NCI-H510A treated with DMSO at 0.1 percent for 48 hours (cell line): ENCODE results near the gene ZBTB32.

Experiments
- DNase-seq: peaks from one replicate; lab custom pipeline; 2025; lab: John Stamatoyannopoulos, UW

ZBTB32 gene

DNA sequence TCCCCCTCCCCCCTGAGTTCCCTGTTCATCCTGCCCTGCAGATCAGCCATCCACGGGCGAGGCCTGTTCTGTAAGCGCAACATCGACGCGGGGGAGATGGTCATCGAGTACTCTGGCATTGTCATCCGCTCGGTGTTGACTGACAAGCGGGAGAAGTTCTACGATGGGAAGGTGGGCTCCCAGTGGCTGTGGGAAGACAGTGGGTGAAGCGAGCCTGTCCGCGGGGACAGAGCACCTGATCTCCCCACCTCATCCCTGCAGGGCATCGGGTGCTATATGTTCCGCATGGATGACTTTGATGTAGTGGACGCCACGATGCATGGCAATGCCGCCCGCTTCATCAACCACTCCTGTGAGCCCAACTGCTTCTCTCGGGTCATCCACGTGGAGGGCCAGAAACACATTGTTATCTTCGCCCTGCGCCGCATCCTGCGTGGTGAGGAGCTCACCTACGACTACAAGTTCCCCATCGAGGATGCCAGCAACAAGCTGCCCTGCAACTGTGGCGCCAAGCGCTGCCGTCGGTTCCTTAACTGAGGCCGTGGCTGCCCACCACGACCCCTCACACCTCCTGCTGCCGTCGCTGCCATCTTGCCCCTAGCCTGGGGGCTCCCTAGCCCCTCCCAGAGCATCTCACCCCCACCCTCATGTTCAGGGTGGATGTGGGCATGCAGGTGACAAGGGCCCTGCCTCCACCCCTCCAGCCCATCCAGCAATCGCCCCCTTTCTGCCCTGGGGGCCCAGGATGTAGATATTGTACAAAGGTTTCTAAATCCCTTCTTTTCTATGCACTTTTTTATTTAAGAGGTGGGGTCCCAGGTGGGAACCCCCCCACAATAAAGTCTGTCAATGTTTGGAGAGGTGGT, 33.9 kb downstream of the ZBTB32 start:
- DNase-seq, result no peak

DNA sequence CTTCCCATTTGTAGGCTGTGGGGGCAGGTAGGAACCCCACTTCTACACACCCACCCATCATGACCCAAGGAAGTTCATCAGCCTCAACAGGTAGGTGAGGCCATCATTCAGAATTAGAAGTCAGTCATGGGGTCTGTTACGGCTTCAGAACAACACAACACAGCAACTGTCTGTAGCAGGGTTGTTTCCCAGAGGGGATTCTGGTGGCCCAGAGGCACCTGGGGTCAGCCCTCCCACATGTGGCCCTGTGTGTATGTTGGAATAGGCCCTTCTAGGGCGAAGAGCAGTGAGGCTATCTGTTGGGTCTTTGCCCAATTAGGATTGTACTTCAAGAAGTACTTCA, 34.5 kb downstream of the ZBTB32 start:
- DNase-seq, result no peak

DNA sequence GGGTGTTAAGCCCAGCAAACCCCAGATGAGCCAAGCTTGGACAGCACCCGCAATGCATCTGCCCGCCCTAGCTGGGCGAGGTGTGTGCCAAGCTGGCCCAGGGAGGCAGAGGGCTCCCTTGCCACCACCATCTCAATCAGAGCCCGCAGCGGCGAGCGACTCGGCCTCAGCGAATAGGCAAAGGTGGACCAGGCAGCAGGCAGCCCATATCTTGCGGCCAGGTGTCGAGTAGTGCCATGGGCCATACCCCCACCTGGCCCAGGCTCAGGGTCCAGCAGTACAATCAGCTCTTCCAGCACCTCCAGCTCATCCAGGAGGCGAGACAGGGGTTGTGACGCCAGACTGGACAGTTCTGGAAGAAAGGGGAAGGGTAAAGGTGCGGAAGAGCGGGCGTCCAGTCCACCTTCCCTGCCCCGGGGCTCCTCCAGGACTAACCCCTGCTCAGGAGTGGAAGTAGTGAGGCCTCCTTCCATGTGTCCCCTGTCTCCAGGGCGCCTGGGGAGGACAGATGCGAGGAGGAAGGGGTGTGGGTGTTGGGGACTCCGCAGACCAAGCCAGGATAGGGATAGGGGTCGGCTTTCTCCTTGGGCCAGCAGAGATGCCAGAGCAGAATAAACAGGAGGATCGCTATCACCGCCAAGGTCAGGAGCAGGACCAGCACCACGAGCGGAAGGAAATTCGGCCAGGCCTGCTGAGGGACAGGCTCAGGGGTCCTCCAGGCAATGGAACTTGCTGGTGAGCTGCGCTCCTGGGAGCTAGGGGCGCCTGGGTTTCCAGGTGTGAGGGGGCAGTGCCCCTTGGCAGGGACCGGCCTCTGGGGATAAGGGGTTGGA, 35.1 kb downstream of the ZBTB32 start:
- DNase-seq, result no peak

DNA sequence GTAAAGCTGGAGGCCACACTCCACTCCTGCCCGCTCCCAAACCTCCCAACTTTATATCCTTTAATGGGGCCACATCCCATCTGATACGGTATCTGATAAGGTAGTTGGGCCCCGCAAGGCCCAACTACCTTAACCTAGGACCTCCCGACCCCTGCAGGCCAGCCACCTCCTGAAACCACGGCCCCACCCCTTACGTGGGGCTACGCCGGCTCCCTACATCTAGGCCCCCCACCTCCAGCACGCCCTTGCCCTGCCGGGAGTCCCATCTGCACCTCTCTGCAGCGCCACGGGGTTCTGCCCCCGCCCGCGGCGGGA, 35.7 kb downstream of the ZBTB32 start:
- no peak for DNase-seq

DNA sequence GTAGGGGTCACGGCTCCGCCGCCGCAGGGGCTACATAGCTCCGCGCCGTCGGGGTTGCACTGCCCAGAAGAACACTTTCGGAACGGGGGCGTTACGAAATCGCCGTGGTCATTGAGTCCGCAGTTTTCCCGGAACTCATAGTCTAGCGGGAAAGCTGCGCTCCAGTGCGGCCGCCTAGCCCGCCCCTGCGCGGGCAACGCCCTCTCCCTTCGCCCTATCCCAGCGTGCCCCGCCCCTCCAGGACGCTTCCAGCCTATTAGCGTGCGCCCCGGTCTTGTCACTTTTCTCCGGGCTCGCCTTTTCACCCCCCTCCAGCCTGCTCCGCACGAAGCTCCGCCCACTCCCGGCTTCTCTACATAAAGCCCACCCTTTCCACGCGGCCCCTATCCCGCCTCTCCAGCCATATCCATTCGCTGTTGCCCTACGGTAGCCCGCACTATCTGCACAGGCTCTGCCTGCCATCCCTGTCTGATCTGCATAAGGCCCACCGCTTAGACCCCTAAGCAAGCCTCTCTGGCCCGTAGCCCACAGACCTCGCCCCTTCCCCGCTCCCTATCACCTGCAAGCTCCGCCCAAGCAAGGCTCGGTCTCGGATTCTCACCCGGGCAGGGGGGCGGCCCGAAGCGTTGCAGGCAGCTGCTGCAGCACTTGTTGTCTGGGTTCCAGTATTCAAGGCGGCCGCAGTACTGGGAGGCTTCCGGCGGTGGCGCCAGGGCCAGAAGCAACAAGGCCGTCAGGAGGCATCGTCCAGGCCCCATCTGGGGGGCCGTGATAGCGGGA, 36.3 kb downstream of the ZBTB32 start:
- peak; percentile 99 for DNase-seq

DNA sequence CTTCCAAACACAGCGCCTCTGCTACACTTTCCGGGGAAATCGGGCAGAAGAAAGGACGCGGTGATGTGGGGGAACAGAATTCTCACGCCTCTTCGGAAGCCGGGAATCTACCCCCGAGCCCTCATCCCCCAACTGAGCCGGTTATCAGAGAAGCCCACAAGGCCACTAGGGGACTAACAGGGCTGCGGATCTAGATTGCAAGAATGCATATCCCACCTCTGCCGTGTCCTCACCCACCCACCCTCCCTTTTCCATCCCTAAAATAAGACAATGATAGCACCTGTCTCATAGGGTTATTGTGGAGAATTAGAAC, 36.8 kb downstream of the ZBTB32 start:
- no peak for DNase-seq

DNA sequence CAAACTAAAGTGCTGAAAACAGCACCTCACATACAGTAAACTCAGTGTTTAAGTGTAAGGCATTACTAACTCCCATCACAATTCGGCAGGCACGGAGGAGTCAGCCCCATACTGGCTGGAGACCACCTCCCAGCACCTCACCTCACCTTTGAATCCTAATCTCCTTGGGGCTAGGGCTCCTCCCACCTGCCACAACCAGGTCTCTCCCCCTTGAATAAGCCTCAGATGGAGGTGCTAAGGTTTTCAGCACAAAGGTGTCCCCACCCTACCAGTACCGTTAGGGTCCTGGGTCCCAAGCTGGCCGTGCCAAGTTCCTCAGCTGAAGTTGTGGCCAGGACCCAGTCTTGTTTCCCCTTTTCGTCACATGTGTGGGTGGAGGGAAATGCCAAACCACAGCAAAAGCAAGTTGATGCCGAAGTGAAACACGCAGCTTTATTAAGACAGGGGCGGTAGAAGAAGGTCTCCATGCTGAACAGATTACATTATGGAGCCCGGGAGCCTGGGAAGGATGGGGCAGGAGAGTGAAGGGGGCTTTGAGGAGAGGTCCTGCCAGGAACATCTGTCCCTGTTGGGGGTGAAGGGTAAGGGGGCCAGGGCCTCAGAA, 37.9 kb downstream of the ZBTB32 start, which contains the start of gene IGFLR1:
Gene IGFLR1 (minus strand): TSS at position 332 of the 604 bp plus-strand sequence. CDS start 1,272 bp downstream, outside the sequence.
- DNase-seq, result no peak

DNA sequence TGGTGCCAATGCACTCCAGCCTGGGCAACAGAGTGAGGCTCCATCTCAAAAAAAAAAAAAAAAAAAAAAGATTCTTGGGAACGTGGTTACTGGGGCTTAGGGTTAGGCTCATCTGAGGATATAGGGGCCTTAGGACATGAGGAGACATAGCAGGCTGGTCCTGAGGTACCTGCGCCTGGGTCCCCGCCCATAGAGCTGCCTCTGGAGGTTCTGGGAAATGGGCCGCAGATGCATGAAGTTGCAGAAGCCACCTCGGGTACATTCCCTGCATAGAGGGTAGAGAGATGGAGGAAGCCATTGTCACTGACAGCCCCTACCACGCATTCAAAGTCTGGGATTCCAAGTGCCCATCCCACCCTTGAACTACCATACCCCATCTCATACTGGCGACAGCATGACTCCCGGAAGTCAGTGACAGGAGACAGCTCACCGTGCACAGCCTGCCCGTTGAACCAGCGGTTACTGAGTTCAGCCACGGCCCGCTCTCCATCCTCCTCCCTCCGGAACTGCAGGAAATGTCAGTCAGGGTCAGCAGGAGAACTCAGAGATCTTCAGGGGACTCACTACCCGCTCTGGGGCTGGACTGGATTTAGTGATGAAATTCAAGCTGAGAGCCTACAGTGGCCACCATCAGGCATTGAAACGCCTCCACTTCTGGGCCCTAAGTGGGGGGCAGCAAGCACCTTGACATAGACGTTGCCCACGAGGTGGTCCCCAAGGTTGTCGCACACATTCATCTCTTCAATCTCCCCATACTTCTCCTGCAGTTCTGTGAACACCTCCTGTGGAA, 39.5 kb downstream of the ZBTB32 start:
- no peak for DNase-seq

DNA sequence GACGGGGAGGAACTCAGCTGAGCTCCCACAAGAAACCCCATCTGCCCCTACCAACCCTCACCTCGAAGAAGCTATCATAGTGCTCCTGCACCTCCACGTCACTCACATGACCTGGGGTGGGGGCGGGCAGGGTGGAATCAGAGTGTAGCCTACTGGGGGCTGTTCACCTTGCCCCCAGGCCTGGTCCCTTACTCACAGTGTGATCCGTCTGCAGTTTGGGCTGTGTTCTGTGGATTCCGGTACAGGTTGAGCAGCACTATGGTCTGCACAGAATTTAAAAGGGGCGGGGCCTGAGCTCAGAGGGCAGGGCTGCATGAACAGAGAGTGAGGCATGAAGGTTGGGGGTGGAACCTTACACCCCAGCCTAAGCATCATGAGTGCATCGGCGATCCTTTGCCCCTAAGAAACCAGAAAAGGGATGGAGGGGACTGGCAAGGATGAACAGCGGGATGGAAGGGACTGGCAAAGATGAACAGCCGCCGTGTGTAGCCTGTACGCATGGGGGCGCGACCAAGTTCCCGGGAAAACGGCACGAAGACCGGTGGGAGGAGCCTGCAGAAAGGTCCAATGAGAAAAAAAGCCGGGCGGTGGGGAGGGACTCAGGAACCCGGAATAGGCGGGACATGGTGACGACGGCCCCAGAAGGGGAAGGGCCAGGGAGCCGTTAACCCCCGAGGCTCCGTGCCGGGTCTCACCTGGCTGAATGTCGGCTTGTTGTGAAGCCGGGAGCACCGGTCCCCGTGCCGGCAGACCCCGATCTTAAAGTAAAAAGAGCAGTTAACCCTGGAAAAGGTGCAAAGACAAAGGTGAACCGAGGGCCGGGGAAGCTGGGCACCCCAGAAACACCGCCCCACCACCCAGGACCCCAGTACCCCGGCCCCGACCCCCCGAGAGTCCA, 40.3 kb downstream of the ZBTB32 start:
- DNase-seq, result peak; percentile 93

DNA sequence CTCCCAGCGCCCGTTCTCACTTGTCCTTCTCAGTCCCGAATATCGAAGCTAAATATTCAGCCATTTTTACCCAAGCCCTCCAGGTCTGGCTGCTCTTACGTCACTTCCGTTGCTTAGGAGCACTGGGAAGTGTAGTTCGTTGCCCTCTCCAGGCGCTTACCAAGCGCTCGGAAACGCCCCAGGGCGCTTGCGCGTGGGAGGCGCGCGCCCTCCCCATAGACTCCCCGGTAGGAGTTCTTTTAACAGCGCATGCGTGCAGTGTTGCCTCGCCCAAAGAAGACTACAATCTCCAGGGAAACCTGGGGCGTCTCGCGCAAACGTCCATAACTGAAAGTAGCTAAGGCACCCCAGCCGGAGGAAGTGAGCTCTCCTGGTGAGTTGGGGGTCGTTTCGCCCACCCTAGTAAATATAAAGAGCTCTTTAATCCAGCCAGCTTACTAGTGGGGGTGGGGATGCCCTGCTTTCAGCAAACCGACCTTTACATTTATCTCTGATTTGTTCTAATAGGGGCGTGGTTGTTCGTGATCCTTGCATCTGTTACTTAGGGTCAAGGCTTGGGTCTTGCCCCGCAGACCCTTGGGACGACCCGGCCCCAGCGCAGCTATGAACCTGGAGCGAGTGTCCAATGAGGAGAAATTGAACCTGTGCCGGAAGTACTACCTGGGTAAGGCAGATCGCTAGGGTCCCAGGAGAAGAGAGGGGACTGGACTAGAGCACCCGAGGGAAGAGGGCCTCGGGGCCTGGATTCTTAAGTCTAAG, 41.1 kb downstream of the ZBTB32 start, which contains the start of the genes PSENEN and U2AF1L4:
Gene PSENEN (plus strand): TSS at position 324 of the 759 bp plus-strand sequence. CDS start 280 bp downstream, at position 604.
Gene U2AF1L4 (minus strand): TSS at position 91 of the 759 bp plus-strand sequence. CDS start 27 bp downstream, at position 64.
- DNase-seq, result peak; percentile 97

DNA sequence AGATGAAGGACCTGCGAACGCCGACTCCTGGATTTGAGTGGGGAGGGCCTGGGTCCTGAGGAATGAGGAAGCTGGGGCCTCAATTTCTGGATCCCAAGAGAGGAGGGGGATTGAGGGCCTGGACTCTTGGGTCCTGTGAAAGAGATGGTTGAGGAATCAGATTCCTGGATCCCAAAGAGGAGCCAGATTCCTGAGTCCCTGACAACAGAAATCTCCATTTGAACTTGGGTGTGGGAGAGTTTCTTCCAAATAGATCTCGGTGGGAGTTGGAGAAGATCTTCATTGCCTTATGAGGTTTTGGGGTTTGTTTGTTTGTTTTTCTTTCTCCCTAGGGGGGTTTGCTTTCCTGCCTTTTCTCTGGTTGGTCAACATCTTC, 41.7 kb downstream of the ZBTB32 start:
- no peak for DNase-seq

DNA sequence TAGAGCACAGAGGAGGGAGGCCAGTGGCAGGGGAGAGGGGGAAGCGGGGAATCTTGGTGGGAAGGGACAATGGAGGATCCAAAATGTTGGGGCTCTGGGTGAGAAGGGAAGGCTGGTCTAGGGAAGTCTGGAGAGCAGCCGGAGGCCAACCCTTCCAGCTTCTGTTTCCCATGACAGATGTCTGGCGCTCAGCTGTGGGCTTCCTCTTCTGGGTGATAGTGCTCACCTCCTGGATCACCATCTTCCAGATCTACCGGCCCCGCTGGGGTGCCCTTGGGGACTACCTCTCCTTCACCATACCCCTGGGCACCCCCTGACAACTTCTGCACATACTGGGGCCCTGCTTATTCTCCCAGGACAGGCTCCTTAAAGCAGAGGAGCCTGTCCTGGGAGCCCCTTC, 42.2 kb downstream of the ZBTB32 start:
- DNase-seq, result no peak

DNA sequence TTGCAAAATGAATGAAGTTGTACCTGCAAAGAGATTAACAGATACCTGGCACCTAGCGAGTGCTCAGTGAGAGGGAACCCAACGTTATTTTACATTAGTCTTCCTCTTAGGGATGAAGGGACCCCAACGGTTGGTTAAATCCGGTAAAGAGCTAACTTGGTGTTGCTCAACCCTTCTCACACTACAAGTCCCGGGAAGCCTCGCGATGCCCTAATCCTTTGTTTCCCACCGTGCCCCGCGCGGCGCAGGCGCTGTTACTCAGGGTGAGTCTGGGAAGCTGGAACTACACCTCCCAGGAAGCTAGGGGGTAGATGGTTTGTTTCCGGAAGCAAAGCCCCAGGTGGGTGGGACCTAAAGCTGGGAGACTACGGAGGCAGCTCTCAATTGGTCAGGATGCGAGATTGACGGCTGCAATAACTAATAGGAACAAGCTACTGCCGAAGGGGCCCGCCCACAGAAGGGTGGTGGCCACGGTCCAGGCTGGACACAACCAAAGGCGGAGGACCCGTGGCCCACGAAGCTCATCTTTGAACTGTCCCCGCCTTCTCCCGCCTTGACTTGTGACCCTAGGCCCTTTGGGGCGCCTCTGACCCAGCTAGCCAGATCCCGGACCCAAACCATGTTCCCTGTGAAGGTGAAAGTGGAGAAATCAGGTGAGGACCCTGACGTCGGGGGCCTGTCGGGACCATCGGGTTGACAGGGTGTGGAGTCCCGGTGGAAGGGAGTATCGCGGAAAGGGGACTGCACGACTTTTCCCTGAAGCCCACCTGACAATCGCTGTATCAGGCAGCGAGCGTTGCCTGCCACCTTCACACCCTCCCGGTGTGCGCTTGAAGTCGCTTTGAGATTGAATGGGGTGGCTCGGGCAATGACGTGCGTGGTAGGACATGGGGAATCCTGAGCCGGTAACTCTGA, 44.0 kb downstream of the ZBTB32 start, which contains the start of gene LIN37:
Gene LIN37 (plus strand): TSS at position 471 of the 915 bp plus-strand sequence. CDS start 149 bp downstream, at position 620.
- peak; percentile 98 for DNase-seq

DNA sequence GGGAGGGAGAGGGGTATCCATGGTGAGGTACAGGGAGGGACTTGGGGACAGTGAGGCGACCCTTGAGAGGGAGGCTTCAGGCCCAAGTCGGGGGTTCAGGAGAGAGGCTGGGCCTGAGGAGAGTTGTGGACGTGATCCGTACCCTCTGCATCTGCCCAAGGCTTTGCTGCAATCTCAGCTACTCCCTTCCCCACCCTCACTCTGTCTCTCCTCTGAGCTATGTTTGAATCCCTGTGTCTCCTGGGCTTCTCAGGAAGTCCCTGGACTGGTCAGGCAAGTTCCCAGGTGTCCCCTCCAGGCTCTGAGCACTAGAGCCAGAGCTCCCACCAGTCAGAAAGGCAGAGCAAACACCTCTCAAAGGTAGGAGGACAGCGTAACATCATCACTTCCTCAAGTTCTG, 45.8 kb downstream of the ZBTB32 start:
- DNase-seq, result no peak

DNA sequence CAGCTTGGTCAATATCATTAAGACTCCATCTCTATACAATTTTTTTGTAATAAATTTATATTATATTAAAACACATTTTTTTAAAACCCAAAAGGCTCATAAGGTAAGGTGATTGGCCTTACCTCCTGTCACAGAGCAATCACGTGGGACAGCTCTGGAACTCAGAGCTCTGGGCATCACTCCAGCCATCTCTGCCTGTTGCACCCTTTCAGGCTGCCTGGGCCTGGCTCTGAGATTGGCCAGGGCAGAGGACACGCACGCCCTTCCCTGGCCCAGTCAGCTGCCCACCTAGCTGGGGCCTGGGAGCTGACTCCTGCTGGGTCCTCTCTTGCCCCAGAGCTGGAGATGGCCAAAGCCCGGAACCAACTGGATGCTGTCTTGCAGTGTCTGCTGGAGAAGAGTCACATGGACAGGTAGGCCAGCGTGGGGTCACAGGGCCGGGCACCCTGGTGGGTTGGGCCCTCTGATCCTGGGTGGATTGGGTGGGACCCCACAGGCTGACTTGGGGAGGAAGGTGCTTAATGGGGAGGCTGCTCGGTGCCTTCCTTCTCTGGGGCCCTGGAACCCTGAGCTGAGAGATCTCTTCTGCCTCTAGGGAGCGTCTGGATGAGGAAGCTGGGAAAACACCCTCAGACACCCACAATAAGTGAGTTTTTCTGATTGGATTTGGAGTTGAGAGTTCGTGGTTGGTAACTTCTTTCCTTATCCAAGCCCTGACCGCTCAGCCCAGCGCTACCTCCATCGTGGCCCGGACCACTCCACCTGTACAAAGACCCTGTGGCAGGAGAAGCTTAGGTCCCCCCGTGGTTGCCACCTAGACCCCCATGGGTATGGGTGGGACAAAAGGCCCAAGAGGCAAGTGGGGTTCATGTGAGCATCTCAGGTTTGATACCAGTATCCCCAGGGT, 47.7 kb downstream of the ZBTB32 start:
- DNase-seq, result no peak

DNA sequence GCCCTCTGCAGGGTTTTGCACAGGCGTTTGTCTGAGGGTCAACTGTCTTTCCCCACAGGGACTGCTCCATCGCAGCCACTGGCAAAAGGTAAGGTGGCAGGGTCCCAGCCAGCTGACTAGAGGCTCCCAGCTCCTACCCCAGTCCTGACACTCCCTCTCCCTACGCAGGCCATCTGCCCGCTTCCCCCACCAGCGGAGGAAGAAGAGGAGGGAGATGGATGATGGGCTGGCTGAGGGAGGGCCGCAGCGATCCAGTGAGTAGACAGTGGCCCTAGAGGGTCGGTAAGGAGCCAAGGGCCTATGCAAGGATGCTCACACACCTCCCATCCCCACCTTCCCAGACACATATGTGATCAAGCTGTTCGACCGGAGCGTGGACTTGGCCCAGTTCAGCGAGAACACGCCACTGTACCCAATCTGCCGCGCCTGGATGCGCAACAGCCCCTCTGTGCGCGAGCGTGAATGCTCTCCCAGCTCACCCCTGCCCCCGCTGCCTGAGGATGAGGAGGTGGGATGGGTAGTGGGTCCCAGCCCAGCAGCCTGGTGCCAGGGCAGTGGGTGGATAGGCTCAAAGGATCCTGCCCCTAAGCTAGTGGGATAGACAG, 48.5 kb downstream of the ZBTB32 start:
- no peak for DNase-seq
